IPS-20b (cell line): ENCODE measurements around the gene STMN1.
"Not testable (repeated sequence)": the region's sequence is repeated elsewhere in the genome, so short reads cannot be mapped to it uniquely, and the experiment has no call there.

Source experiments
- H3K27ac ChIP-seq: one replicate; pipeline ENCODE4 v1.5.1; 2013; ENCODE audit warnings: low read length
- H3K27me3 ChIP-seq: 2 replicates; pipeline ENCODE4 v1.6.1; 2013; ENCODE audit warnings: mild to moderate bottlenecking, low read length, inconsistent platforms; ENCODE audit not compliant: insufficient read depth
- H3K36me3 ChIP-seq: 2 replicates; pipeline ENCODE4 v1.6.1; 2013; ENCODE audit warnings: low read depth, mild to moderate bottlenecking, inconsistent platforms, low read length, moderate library complexity; ENCODE audit not compliant: insufficient read depth
- H3K4me1 ChIP-seq: 2 replicates; pipeline ENCODE4 v1.6.1; 2013; ENCODE audit warnings: mild to moderate bottlenecking, control low read depth, inconsistent platforms, low read length, moderate library complexity; ENCODE audit not compliant: insufficient read depth
- H3K4me3 ChIP-seq: 2 replicates; pipeline ENCODE4 v1.5.1; 2013; ENCODE audit warnings: mild to moderate bottlenecking, low read length, inconsistent platforms
- H3K9ac ChIP-seq: 2 replicates; pipeline ENCODE4 v1.6.1; 2013; ENCODE audit warnings: low read depth, mild to moderate bottlenecking, inconsistent platforms, low read length, moderate library complexity
- H3K9me3 ChIP-seq: 2 replicates; pipeline ENCODE4 v1.6.1; 2013; ENCODE audit warnings: mild to moderate bottlenecking, low read depth, low read length, inconsistent platforms; ENCODE audit not compliant: insufficient read depth

Gene STMN1

GRCh38 chr1:25905680-25906643, at the start of gene STMN1:
Gene STMN1, minus strand, starts transcription at chr1:25906419. Its CDS starts 1,743 bp downstream, at chr1:25904676.
- no peaks in the 10 kb centered on the region for H3K9me3 ChIP-seq
- peak within 1 kb of the TSS; percentile 84 for H3K4me3 ChIP-seq
- H3K4me1 ChIP-seq, result peaks cover 23% of the 10 kb centered on the region; the same call in 1 of the 2 replicates
- no peaks in the 10 kb centered on the region for H3K27me3 ChIP-seq
- H3K27ac ChIP-seq, result peak within 1 kb of the TSS; percentile 86
- H3K9ac ChIP-seq, result peak within 1 kb of the TSS; percentile 84
- peaks cover 37% of the 10 kb centered on the region for H3K36me3 ChIP-seq

DNA sequence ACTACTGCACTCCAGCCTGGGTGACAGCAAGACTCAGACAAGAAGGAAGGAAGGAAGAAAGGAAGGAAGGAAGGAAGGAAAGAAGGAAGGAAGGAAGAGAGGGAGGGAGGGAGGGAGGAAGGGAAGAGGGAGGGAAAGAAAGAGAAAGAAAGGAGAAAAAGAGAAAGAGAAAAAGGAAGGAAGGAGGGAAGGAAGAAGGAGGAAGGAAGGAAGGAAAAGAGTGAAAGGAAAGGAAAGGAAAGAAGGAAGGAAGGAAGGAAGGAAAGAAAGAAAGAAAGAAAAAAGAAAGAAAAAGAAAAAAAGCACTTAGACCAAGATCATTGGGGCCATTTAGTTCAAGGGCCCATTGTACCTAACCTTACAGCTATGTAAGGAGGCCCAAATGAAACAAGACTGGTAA, 49.3 kb upstream of the STMN1 start:
- no peaks in the 10 kb centered on the region for H3K27me3 ChIP-seq
- no peak overlapping the region for H3K9ac ChIP-seq
- H3K27ac ChIP-seq, result no peak overlapping the region
- H3K36me3 ChIP-seq, result peaks cover 20% of the 10 kb centered on the region
- H3K4me1 ChIP-seq, result peaks cover 5% of the 10 kb centered on the region
- H3K9me3 ChIP-seq, result 0 out of 2 replicates have a peak, but pooled peaks cover 7% of the 10 kb centered on the region
- no peak overlapping the region for H3K4me3 ChIP-seq

- 0 out of 2 replicates have a peak, but pooled peaks cover 7% of the 10 kb centered on the region for H3K9me3 ChIP-seq
- peaks cover 5% of the 10 kb centered on the region for H3K4me1 ChIP-seq
- H3K27ac ChIP-seq, result no peak overlapping the region
- H3K36me3 ChIP-seq, result peaks cover 11% of the 10 kb centered on the region
- H3K4me3 ChIP-seq, result no peak overlapping the region
- no peak overlapping the region for H3K9ac ChIP-seq
- no peaks in the 10 kb centered on the region for H3K27me3 ChIP-seq
These were observed 48.2 kb upstream of the STMN1 start for GRCh38 chr1:25954282-25954938.

GRCh38 chr1:25952841-25953401, 46.7 kb upstream of the STMN1 start:
- no peak overlapping the region for H3K9ac ChIP-seq
- H3K36me3 ChIP-seq, result no peaks in the 10 kb centered on the region
- no peak overlapping the region for H3K27ac ChIP-seq
- H3K4me1 ChIP-seq, result peaks cover 5% of the 10 kb centered on the region
- no peaks in the 10 kb centered on the region for H3K27me3 ChIP-seq
- H3K9me3 ChIP-seq, result no peaks in the 10 kb centered on the region
- H3K4me3 ChIP-seq, result no peak overlapping the region

DNA sequence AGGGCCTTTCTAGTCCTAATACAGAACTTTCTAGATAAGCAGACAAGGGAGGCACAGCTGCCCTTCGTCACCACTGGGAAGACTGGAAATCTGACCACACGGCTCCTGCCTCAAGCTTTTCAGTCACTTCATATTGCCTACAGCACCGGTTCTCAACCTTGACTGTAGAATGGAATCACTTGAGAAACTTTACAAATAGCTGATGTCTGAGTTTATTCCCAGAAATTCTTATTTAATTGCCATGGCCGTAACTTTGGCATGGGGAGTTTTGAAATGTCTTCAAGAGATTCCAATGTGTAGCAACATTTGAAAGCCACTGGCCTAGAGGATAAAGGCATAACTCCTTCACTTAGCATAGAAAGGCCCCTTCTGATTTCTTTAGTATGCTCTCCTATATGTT, 42.4 kb upstream of the STMN1 start:
- no peak overlapping the region for H3K27ac ChIP-seq
- H3K4me3 ChIP-seq, result no peak overlapping the region
- H3K36me3 ChIP-seq, result no peaks in the 10 kb centered on the region
- H3K9ac ChIP-seq, result no peak overlapping the region
- H3K4me1 ChIP-seq, result no peaks in the 10 kb centered on the region
- no peaks in the 10 kb centered on the region for H3K9me3 ChIP-seq
- no peaks in the 10 kb centered on the region for H3K27me3 ChIP-seq

DNA sequence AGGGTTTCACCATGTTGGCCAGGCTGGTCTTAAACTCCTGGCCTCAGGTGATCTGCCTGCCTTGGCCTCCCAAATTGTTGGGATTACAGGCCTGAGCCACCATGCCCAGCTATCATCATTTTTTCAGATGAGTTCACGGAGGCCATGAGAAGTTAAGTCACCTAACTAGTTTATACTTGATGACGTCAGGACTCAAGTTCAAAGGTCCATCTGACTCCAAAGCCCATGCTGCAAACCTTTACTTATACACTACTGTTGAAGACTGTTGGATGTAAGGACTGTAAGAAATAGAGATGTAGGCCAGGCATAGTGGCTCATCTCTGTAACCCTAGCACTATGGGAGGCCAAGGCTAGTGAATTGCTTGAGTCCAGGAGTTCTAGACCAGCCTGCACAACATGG, 40.8 kb upstream of the STMN1 start:
- Histone ChIP-seq H3K27me3 (no peaks in the 10 kb centered on the region), H3K36me3 (no peaks in the 10 kb centered on the region), H3K27ac (no peak overlapping the region), H3K9me3 (no peaks in the 10 kb centered on the region), H3K4me1 (no peaks in the 10 kb centered on the region), H3K4me3 (no peak overlapping the region), H3K9ac (no peak overlapping the region)

GRCh38 chr1:25945761-25946160, 39.5 kb upstream of the STMN1 start:
- Histone ChIP-seq H3K4me3 (no peak overlapping the region), H3K9me3 (no peaks in the 10 kb centered on the region), H3K36me3 (no peaks in the 10 kb centered on the region), H3K27me3 (no peaks in the 10 kb centered on the region), H3K4me1 (no peaks in the 10 kb centered on the region), H3K9ac (no peak overlapping the region), H3K27ac (no peak overlapping the region)

GRCh38 chr1:25944986-25945385, 38.8 kb upstream of the STMN1 start:
- H3K27me3 ChIP-seq, result no peaks in the 10 kb centered on the region

DNA sequence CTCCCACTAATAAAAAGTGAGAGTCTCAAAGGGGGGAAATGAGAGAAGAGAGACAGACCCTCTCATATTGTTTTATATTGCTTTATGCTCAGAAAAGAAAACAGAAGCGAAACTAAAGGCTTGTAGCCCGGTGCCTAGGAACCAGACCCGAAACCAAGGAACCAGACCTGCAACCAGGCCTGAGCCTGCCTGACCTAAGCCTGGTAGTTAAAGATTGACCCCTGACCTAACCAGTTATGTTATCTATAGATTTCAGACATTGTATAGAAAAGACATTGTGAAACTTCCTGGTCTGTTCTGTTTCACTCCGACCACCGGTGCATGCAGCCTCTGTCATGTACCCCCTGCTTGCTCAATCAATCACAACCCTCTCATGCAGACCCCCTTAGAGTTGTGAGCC, 37.3 kb upstream of the STMN1 start:
- H3K4me3 ChIP-seq, H3K9ac ChIP-seq, H3K9me3 ChIP-seq, H3K27me3 ChIP-seq, H3K36me3 ChIP-seq, H3K27ac ChIP-seq, H3K4me1 ChIP-seq: not testable (repeated sequence)

More at GRCh38 chr1:25944986-25945385, 38.8 kb upstream of the STMN1 start:
- Histone ChIP-seq H3K36me3 (no peaks in the 10 kb centered on the region), H3K27ac (no peak overlapping the region), H3K4me3 (no peak overlapping the region), H3K4me1 (no peaks in the 10 kb centered on the region), H3K9ac (no peak overlapping the region), H3K9me3 (no peaks in the 10 kb centered on the region)

DNA sequence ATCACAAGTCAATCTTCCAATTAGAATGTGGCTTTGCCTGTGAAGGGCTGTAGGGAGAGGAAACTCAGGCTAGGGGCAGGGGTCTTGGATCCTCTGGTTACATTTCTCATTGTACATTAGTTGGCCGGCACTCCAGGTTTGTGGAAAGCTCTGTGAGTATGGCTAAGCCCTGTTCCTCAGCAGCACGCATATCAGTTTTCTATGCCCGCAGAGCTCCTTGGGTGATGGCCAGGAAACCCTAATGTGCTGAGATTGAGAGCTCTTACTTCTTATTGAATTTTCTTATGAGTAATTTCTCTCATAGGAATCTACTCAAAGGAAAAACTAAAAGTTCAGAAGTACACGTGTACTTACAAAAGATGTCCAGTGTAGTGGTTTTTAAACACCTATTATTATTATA, 30.7 kb upstream of the STMN1 start:
- Histone ChIP-seq H3K36me3 (no peaks in the 10 kb centered on the region), H3K9me3 (no peaks in the 10 kb centered on the region), H3K4me1 (0 out of 2 replicates have a peak, but pooled peaks cover 4% of the 10 kb centered on the region), H3K4me3 (no peak overlapping the region), H3K27me3 (no peaks in the 10 kb centered on the region), H3K9ac (no peak overlapping the region), H3K27ac (no peak overlapping the region)

DNA sequence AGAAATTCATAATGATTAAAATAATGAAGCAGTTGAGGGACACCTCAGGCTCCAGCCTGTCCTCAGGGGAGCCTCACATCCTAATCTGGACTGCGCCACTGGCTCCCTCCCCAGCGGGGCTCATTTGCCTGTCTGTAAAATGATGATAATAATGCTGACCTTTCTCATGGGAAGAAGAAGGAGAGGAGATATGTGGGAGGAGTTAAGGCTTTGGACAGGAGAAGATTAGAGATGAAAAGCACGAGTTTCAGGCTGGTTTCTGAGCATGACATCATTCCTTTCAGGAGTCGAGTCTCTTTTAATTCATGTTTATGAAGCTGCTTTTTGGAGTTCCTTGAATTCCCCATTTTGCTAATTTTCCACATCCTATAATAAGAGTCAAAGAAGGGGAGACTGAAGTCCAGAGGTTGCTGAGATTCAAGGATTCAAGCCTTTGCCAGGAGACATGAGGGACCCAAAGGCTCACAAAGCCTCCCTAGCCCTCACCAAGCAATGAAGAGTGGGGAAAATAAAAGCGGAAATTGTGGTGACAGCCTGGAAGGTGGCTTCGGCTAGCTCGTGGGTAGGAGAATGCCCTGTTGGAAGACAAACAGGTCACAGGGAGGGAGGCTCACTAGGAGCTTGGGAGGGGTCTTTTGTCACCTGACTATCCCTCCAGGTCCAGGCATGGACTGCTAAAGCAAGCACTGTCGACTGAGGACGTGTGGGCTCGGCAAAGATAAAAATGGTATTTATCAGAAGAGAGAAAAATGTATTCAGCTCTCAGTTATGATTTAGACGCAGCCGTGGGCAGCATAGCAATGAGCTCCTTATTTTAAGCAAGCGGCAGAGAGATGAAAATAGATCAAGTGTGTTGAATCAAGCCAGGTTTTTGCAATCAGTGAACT, 27.5 kb upstream of the STMN1 start:
- Histone ChIP-seq H3K9me3 (no peaks in the 10 kb centered on the region), H3K27ac (no peak overlapping the region), H3K4me3 (no peak overlapping the region), H3K9ac (no peak overlapping the region), H3K4me1 (0 out of 2 replicates have a peak, but pooled peaks cover 4% of the 10 kb centered on the region), H3K27me3 (no peaks in the 10 kb centered on the region), H3K36me3 (no peaks in the 10 kb centered on the region)
